HepG2 (cell line): Measurements from ENCODE around the gene IER2. TPM values are rescaled to one million over a fixed set of nuclear protein-coding genes. Genes with fewer than 3 reads are reported as not detected.

Experiments used
- ARNT2 ChIP-seq: sonication (generic); formaldehyde crosslinking; IDR thresholded peaks from 2 replicates; pipeline ENCODE4 v1.8.0; 2022; ENCODE audit warnings: mild to moderate bottlenecking, low read depth, missing genetic modification reagents, moderate library complexity
- ATF3 ChIP-seq: sonication (generic); formaldehyde crosslinking; IDR thresholded peaks from 2 replicates; pipeline ENCODE4 v1.4.0; 2020; ENCODE audit warnings: missing genetic modification reagents
- ATF7 ChIP-seq, 2 experiments: fragments of 450-650 bp in 1 of 2; sonication (generic) in 1 of 2; formaldehyde crosslinking in 1 of 2; IDR thresholded peaks; 2 replicates each; pipeline versions ENCODE4 v1.4.0 to v1.6.1; 2016 to 2020; ENCODE audit warnings: antibody characterized with exemption in 1 of 2, mild to moderate bottlenecking in 1 of 2, missing genetic modification reagents in 1 of 2
- BRCA1 ChIP-seq: sonication (generic); formaldehyde crosslinking; IDR thresholded peaks from 2 replicates; pipeline ENCODE4 v1.4.0; 2020; ENCODE audit warnings: missing genetic modification reagents
- CAMTA2 ChIP-seq: sonication (generic); formaldehyde crosslinking; IDR thresholded peaks from 2 replicates; pipeline ENCODE4 v1.4.0; 2020; ENCODE audit warnings: mild to moderate bottlenecking, missing genetic modification reagents, borderline replicate concordance
- CHD4 ChIP-seq: fragments of 200-600 bp; sonication (generic); IDR thresholded peaks from 2 replicates; pipeline ENCODE4 v1.7.0; 2017; ENCODE audit warnings: mild to moderate bottlenecking, low read length, borderline replicate concordance
- DMTF1 ChIP-seq: sonication (generic); formaldehyde crosslinking; IDR thresholded peaks from 2 replicates; pipeline ENCODE4 v1.4.0; 2020; ENCODE audit warnings: mild to moderate bottlenecking, missing genetic modification reagents
- E2F2 ChIP-seq: sonication (generic); formaldehyde crosslinking; IDR thresholded peaks from 2 replicates; pipeline ENCODE4 v1.4.0; 2020; ENCODE audit warnings: missing genetic modification reagents, borderline replicate concordance
- EP300 ChIP-seq, 3 experiments: sonication (generic) in 1 of 3; formaldehyde crosslinking in 1 of 3; IDR thresholded peaks; 2 replicates each; pipeline versions ENCODE4 v1.5.1 to v1.6.1; 2011 to 2020; ENCODE audit warnings: low read depth in 2 of 3, low read length in 2 of 3, borderline replicate concordance in 1 of 3, improper control_type of control experiment in 1 of 3, mild to moderate bottlenecking in 1 of 3, missing genetic modification reagents in 1 of 3, moderate library complexity in 1 of 3
- GABPB1 ChIP-seq: IDR thresholded peaks from 2 replicates; pipeline ENCODE4 v1.6.1; 2016; ENCODE audit warnings: mild to moderate bottlenecking, missing genetic modification reagents, moderate library complexity, missing compliant biosample characterization
- KDM1A ChIP-seq: IDR thresholded peaks from 2 replicates; pipeline ENCODE4 v1.6.1; 2016; ENCODE audit warnings: missing compliant biosample characterization
- MTA3 ChIP-seq: sonication (generic); formaldehyde crosslinking; IDR thresholded peaks from 2 replicates; pipeline ENCODE4 v1.4.0; 2020; ENCODE audit warnings: missing genetic modification reagents
- NFYC ChIP-seq: IDR thresholded peaks from 2 replicates; pipeline ENCODE4 v1.6.1; 2016; ENCODE audit warnings: missing genetic modification reagents, missing compliant biosample characterization
- NR3C1 ChIP-seq: sonication (generic); formaldehyde crosslinking; IDR thresholded peaks from 2 replicates; pipeline ENCODE4 v1.4.0; 2020; ENCODE audit warnings: missing genetic modification reagents
- PAF1 ChIP-seq: IDR thresholded peaks from 2 replicates; pipeline ENCODE4 v1.6.1; 2016; ENCODE audit warnings: missing genetic modification reagents, missing compliant biosample characterization
- POGZ ChIP-seq: sonication (generic); formaldehyde crosslinking; IDR thresholded peaks from 2 replicates; pipeline ENCODE4 v1.4.0; 2020; ENCODE audit warnings: mild to moderate bottlenecking, missing genetic modification reagents
- SOX13 ChIP-seq, 3 experiments: fragments of 450-650 bp in 1 of 3; sonication (generic) in 1 of 3; formaldehyde crosslinking in 1 of 3; IDR thresholded peaks in 2 of 3; conservative IDR thresholded peaks in 1 of 3; 2 replicates each; pipeline versions ENCODE4 v1.5.0 to v1.6.1; 2016 to 2020; ENCODE audit warnings: antibody characterized with exemption in 1 of 3, mild to moderate bottlenecking in 1 of 3, missing compliant biosample characterization in 1 of 3, missing genetic modification reagents in 1 of 3, moderate library complexity in 1 of 3
- SUZ12 ChIP-seq: fragments of 150-350 bp; IDR thresholded peaks from 2 replicates; pipeline ENCODE4 v1.6.1; 2014; ENCODE audit warnings: low read depth, low read length
- TBL1XR1 ChIP-seq: fragments of 150-350 bp; IDR thresholded peaks from 2 replicates; pipeline ENCODE4 v1.6.1; 2014; ENCODE audit warnings: borderline replicate concordance, low read length; ENCODE audit not compliant: partially characterized antibody
- TSC22D2 ChIP-seq: sonication (generic); formaldehyde crosslinking; IDR thresholded peaks from 2 replicates; pipeline ENCODE4 v1.5.1; 2020; ENCODE audit warnings: missing genetic modification reagents, mild to moderate bottlenecking, borderline replicate concordance
- ZFP82 ChIP-seq: sonication (generic); formaldehyde crosslinking; IDR thresholded peaks from 2 replicates; pipeline ENCODE4 v1.5.1; 2020; ENCODE audit warnings: mild to moderate bottlenecking, missing genetic modification reagents, borderline replicate concordance
- ZNF331 ChIP-seq: sonication (generic); formaldehyde crosslinking; IDR thresholded peaks from 2 replicates; pipeline ENCODE4 v1.4.0; 2020; ENCODE audit warnings: missing genetic modification reagents
- ZNF431 ChIP-seq: sonication (generic); formaldehyde crosslinking; IDR thresholded peaks from 2 replicates; pipeline ENCODE4 v1.9.0; 2022; ENCODE audit warnings: missing genetic modification reagents, low read depth, mild to moderate bottlenecking, borderline replicate concordance
- ZNF580 ChIP-seq: IDR thresholded peaks from 2 replicates; pipeline ENCODE4 v1.6.1; 2016; ENCODE audit warnings: low read depth, borderline replicate concordance
- ZNF607 ChIP-seq: sonication (generic); formaldehyde crosslinking; IDR thresholded peaks from 2 replicates; pipeline ENCODE4 v1.5.1; 2020; ENCODE audit warnings: missing genetic modification reagents, mild to moderate bottlenecking, borderline replicate concordance
- polyA plus RNA-seq, 8 experiments: library from polyadenylated mRNA; depleted of rRNA in 3 of 8; stranded (reverse) in 7 of 8; unstranded in 1 of 8; fragments of >200 nt; fragmentation: Illumina TruSeq in 4 of 8; extraction: Trizol in 4 of 8; gene quantifications; 2 replicates each; pipeline versions ENCODE4 v1.2.1 to v1.2.3, GENCODE V29; 2011 to 2016; ENCODE audit warnings: low read depth in 4 of 8, missing spikeins in 1 of 8, mixed read lengths in 1 of 8; ENCODE audit not compliant: insufficient read depth in 1 of 8
- total RNA-seq, 5 experiments: library from RNA; depleted of rRNA; stranded (reverse); fragments of >200 nt; fragmentation: Illumina TruSeq; extraction: Trizol; gene quantifications; 2 replicates each; pipeline ENCODE4 v1.2.3, GENCODE V29; 2016; ENCODE audit warnings: low read depth in 1 of 5

IER2 gene
- total and polyA plus RNA-seq, 2 of the 13 experiments (the other 11 are each of a cell fraction or from before 2014, with no cell fraction given) = 10.1 to 14.3 TPM

- peak in 1 of 2 experiments; percentile 87; a peak in 3 of 4 replicates for TF ChIP-seq EP300 (IDR thresholded peaks at IDR 0.05; ENCODE audit: low read depth in 2 of 2, low read length in 2 of 2)
- TF ChIP-seq EP300 (CRISPR knock-in tag; IDR thresholded peaks at IDR 0.05; ENCODE audit: borderline replicate concordance) = peak; percentile 85
- no peak for TF ChIP-seq ZFP82
- no peak for TF ChIP-seq TSC22D2
- no peak for TF ChIP-seq KDM1A
- no peak; the same call in 1 of the 2 replicates for TF ChIP-seq ZNF431
- no peak for TF ChIP-seq ATF7 (IDR thresholded peaks at IDR 0.05)
- no peak for TF ChIP-seq ATF7 (CRISPR knock-in tag; IDR thresholded peaks at IDR 0.05)
- TF ChIP-seq ZNF331 (CRISPR knock-in tag) = peak; percentile 62
- peak; percentile 61; the same call in 1 of the 2 replicates for TF ChIP-seq POGZ
- TF ChIP-seq TBL1XR1 = no peak
- TF ChIP-seq GABPB1 (CRISPR knock-in tag) = peak; percentile 90
- no peak for TF ChIP-seq MTA3 (CRISPR knock-in tag)
- peak; percentile 74; the same call in 1 of the 2 replicates for TF ChIP-seq ZNF607 (CRISPR knock-in tag)
- no peak for TF ChIP-seq CAMTA2 (CRISPR knock-in tag)
- TF ChIP-seq ATF3 (CRISPR knock-in tag) = 0 out of 2 replicates have a peak, but pooled peaks have one; percentile 19
- TF ChIP-seq E2F2 (CRISPR knock-in tag) = no peak
- TF ChIP-seq NFYC (CRISPR knock-in tag) = no peak
- TF ChIP-seq NR3C1 (CRISPR knock-in tag) = no peak
- peak; percentile 78 for TF ChIP-seq ARNT2 (CRISPR knock-in tag)
- TF ChIP-seq PAF1 (CRISPR knock-in tag) = no peak
- peak; percentile 66; the same call in 1 of the 2 replicates for TF ChIP-seq CHD4
- peak; percentile 83; the same call in 1 of the 2 replicates for TF ChIP-seq ZNF580 (CRISPR knock-in tag)
- no peak for TF ChIP-seq BRCA1 (CRISPR knock-in tag)
- TF ChIP-seq DMTF1 = no peak
- no peak for TF ChIP-seq SUZ12
- TF ChIP-seq SOX13 (IDR thresholded peaks at IDR 0.05) = peak; percentile 59
- TF ChIP-seq SOX13 (CRISPR knock-in tag; conservative IDR thresholded peaks at IDR 0.05 in 1 of 2, IDR thresholded peaks at IDR 0.05 in 1 of 2) = peak in 1 of 2 experiments; percentile 92; a peak in 2 of 4 replicates
Observed at GRCh38 chr19:13164343-13165161, 14.3 kb downstream of the IER2 start (continued).
